ENCODE measurements around the gene SPAG8.

SPAG8 gene

GRCh38 chr9:35771534-35771933, 40.5 kb downstream of the SPAG8 start:
- Histone ChIP-seq H3K4me3 (ENCODE audit: low read depth, low read length) (no peak overlapping the region), H3K9ac (ENCODE audit: low read depth, low read length) (no peak overlapping the region), H3K27me3 (ENCODE audit: control insufficient read depth, insufficient read depth, low read length) (no peaks in the 10 kb centered on the region), H3K9me3 (ENCODE audit: control insufficient read depth, insufficient read depth, low read length) (no peaks in the 10 kb centered on the region), H3K4me1 (ENCODE audit: control insufficient read depth, insufficient read depth, low read length) (peaks cover 15% of the 10 kb centered on the region), H3K36me3 (ENCODE audit: control insufficient read depth, insufficient read depth, low read length) (no peaks in the 10 kb centered on the region), H3K27ac (ENCODE audit: low read depth, low read length) (no peak overlapping the region)

GRCh38 chr9:35771075-35771433, 41.0 kb downstream of the SPAG8 start:
- Histone ChIP-seq H3K36me3 (ENCODE audit: control insufficient read depth, insufficient read depth, low read length) (no peaks in the 10 kb centered on the region), H3K9ac (ENCODE audit: low read depth, low read length) (no peak overlapping the region), H3K4me3 (ENCODE audit: low read depth, low read length) (no peak overlapping the region), H3K9me3 (ENCODE audit: control insufficient read depth, insufficient read depth, low read length) (no peaks in the 10 kb centered on the region), H3K27me3 (ENCODE audit: control insufficient read depth, insufficient read depth, low read length) (no peaks in the 10 kb centered on the region), H3K4me1 (ENCODE audit: control insufficient read depth, insufficient read depth, low read length) (peaks cover 13% of the 10 kb centered on the region), H3K27ac (ENCODE audit: low read depth, low read length) (no peak overlapping the region)

GRCh38 chr9:35769763-35770162, 42.3 kb downstream of the SPAG8 start:
- no peaks in the 10 kb centered on the region for H3K27me3 ChIP-seq (ENCODE audit: control insufficient read depth, insufficient read depth, low read length)
- H3K9ac ChIP-seq (ENCODE audit: low read depth, low read length), result no peak overlapping the region
- H3K9me3 ChIP-seq (ENCODE audit: control insufficient read depth, insufficient read depth, low read length), result no peaks in the 10 kb centered on the region
- peaks cover under 1% of the 10 kb centered on the region; the same call in 1 of the 2 replicates for H3K4me1 ChIP-seq (ENCODE audit: control insufficient read depth, insufficient read depth, low read length)
- H3K4me3 ChIP-seq (ENCODE audit: low read depth, low read length), result no peak overlapping the region
- no peak overlapping the region for H3K27ac ChIP-seq (ENCODE audit: low read depth, low read length)
- no peaks in the 10 kb centered on the region for H3K36me3 ChIP-seq (ENCODE audit: control insufficient read depth, insufficient read depth, low read length)

- no peaks in the 10 kb centered on the region for H3K27me3 ChIP-seq (ENCODE audit: control insufficient read depth, insufficient read depth, low read length)
- no peaks in the 10 kb centered on the region; the same call in 1 of the 2 replicates for H3K4me1 ChIP-seq (ENCODE audit: control insufficient read depth, insufficient read depth, low read length)
- no peaks in the 10 kb centered on the region for H3K9me3 ChIP-seq (ENCODE audit: control insufficient read depth, insufficient read depth, low read length)
- no peak overlapping the region for H3K4me3 ChIP-seq (ENCODE audit: low read depth, low read length)
- H3K9ac ChIP-seq (ENCODE audit: low read depth, low read length), result no peak overlapping the region
- H3K27ac ChIP-seq (ENCODE audit: low read depth, low read length), result no peak overlapping the region
- H3K36me3 ChIP-seq (ENCODE audit: control insufficient read depth, insufficient read depth, low read length), result no peaks in the 10 kb centered on the region
Observed at GRCh38 chr9:35767458-35767857, 44.6 kb downstream of the SPAG8 start.

- no peak overlapping the region for H3K27ac ChIP-seq (ENCODE audit: low read depth, low read length)
- H3K4me3 ChIP-seq (ENCODE audit: low read depth, low read length), result no peak overlapping the region
- no peaks in the 10 kb centered on the region; the same call in 1 of the 2 replicates for H3K4me1 ChIP-seq (ENCODE audit: control insufficient read depth, insufficient read depth, low read length)
- no peaks in the 10 kb centered on the region for H3K9me3 ChIP-seq (ENCODE audit: control insufficient read depth, insufficient read depth, low read length)
- H3K9ac ChIP-seq (ENCODE audit: low read depth, low read length), result no peak overlapping the region
- H3K27me3 ChIP-seq (ENCODE audit: control insufficient read depth, insufficient read depth, low read length), result no peaks in the 10 kb centered on the region
- H3K36me3 ChIP-seq (ENCODE audit: control insufficient read depth, insufficient read depth, low read length), result no peaks in the 10 kb centered on the region
Observed at GRCh38 chr9:35766997-35767396, 45.1 kb downstream of the SPAG8 start.

- Histone ChIP-seq H3K27ac (ENCODE audit: low read depth, low read length) (no peak overlapping the region), H3K4me1 (ENCODE audit: control insufficient read depth, insufficient read depth, low read length) (peaks cover under 1% of the 10 kb centered on the region; the same call in 1 of the 2 replicates), H3K27me3 (ENCODE audit: control insufficient read depth, insufficient read depth, low read length) (no peaks in the 10 kb centered on the region), H3K4me3 (ENCODE audit: low read depth, low read length) (no peak overlapping the region), H3K36me3 (ENCODE audit: control insufficient read depth, insufficient read depth, low read length) (no peaks in the 10 kb centered on the region), H3K9me3 (ENCODE audit: control insufficient read depth, insufficient read depth, low read length) (no peaks in the 10 kb centered on the region), H3K9ac (ENCODE audit: low read depth, low read length) (no peak overlapping the region)
Observed at GRCh38 chr9:35763803-35764202, 48.3 kb downstream of the SPAG8 start.

GRCh38 chr9:35763181-35763580, 48.9 kb downstream of the SPAG8 start:
- H3K36me3 ChIP-seq (ENCODE audit: control insufficient read depth, insufficient read depth, low read length), result no peaks in the 10 kb centered on the region
- peaks cover 6% of the 10 kb centered on the region; the same call in 1 of the 2 replicates for H3K4me1 ChIP-seq (ENCODE audit: control insufficient read depth, insufficient read depth, low read length)
- H3K27me3 ChIP-seq (ENCODE audit: control insufficient read depth, insufficient read depth, low read length), result no peaks in the 10 kb centered on the region
- H3K9me3 ChIP-seq (ENCODE audit: control insufficient read depth, insufficient read depth, low read length), result no peaks in the 10 kb centered on the region
- H3K27ac ChIP-seq (ENCODE audit: low read depth, low read length), result no peak overlapping the region
- H3K4me3 ChIP-seq (ENCODE audit: low read depth, low read length), result no peak overlapping the region
- no peak overlapping the region for H3K9ac ChIP-seq (ENCODE audit: low read depth, low read length)

- Histone ChIP-seq H3K9ac (ENCODE audit: low read depth, low read length) (no peak overlapping the region), H3K27ac (ENCODE audit: low read depth, low read length) (no peak overlapping the region), H3K4me1 (ENCODE audit: control insufficient read depth, insufficient read depth, low read length) (peaks cover 10% of the 10 kb centered on the region; the same call in 1 of the 2 replicates), H3K4me3 (ENCODE audit: low read depth, low read length) (no peak overlapping the region), H3K9me3 (ENCODE audit: control insufficient read depth, insufficient read depth, low read length) (no peaks in the 10 kb centered on the region), H3K36me3 (ENCODE audit: control insufficient read depth, insufficient read depth, low read length) (no peaks in the 10 kb centered on the region), H3K27me3 (ENCODE audit: control insufficient read depth, insufficient read depth, low read length) (no peaks in the 10 kb centered on the region)
Observed at GRCh38 chr9:35760651-35761050, 51.4 kb downstream of the SPAG8 start.

GRCh38 chr9:35759795-35760194, 52.3 kb downstream of the SPAG8 start:
- H3K9ac ChIP-seq (ENCODE audit: low read depth, low read length), result no peak overlapping the region
- no peak overlapping the region for H3K27ac ChIP-seq (ENCODE audit: low read depth, low read length)

More at GRCh38 chr9:35759795-35760194, 52.3 kb downstream of the SPAG8 start:
- Histone ChIP-seq H3K9me3 (ENCODE audit: control insufficient read depth, insufficient read depth, low read length) (no peaks in the 10 kb centered on the region), H3K4me1 (ENCODE audit: control insufficient read depth, insufficient read depth, low read length) (peaks cover 10% of the 10 kb centered on the region; the same call in 1 of the 2 replicates), H3K4me3 (ENCODE audit: low read depth, low read length) (no peak overlapping the region), H3K36me3 (ENCODE audit: control insufficient read depth, insufficient read depth, low read length) (no peaks in the 10 kb centered on the region), H3K27me3 (ENCODE audit: control insufficient read depth, insufficient read depth, low read length) (no peaks in the 10 kb centered on the region)

All from HUES48 (cell line).